SK-N-SH (cell line): Measurements from ENCODE around the gene PPP1R2B. TPM values are rescaled to one million over a fixed set of nuclear protein-coding genes. Genes with fewer than 3 reads are reported as not detected.
"Not testable (repeated sequence)": the region's sequence is repeated elsewhere in the genome, so short reads cannot be mapped to it uniquely, and the experiment has no call there.

Experiments
- CTCF ChIA-PET: fragments of 300-600, 350-600 bp; formaldehyde crosslinking; extraction: SDS; loops from one replicate; lab custom pipeline; 2021; lab: Yijun Ruan, JAX
- POLR2A ChIA-PET: fragments of 350-600 bp; sonication (Branson Sonifier 250); formaldehyde crosslinking; extraction: SDS; loops from one replicate; lab custom pipeline; 2020; ENCODE audit warnings: antibody characterized with exemption, inconsistent platforms; lab: Yijun Ruan, JAX
- DNase-seq: peaks from one replicate; pipeline ENCODE4 v3.0.0; 2012
- H2AFZ ChIP-seq: fragments of 200-600 bp; sonication (generic); 2 replicates; pipeline ENCODE4 v1.8.1; 2016; ENCODE audit warnings: antibody characterized with exemption, mild to moderate bottlenecking, low read depth
- H3F3A ChIP-seq: fragments of 200-600 bp; sonication (generic); replicated peaks from 2 replicates; pipeline ENCODE3; 2016; ENCODE audit warnings: antibody characterized with exemption, mild to moderate bottlenecking; ENCODE audit not compliant: insufficient read depth
- H3K27ac ChIP-seq, 2 experiments: fragments of 200-500 bp in 1 of 2; fragments of 200-600 bp in 1 of 2; sonication (Bioruptor generic) in 1 of 2; sonication (generic), shearing (Covaris generic) in 1 of 2; 2 replicates each; pipeline versions ENCODE4 v1.5.1 to v1.6.1; 2014 to 2016; ENCODE audit warnings: low read depth in 2 of 2, inconsistent platforms in 1 of 2, low read length in 1 of 2, mild to moderate bottlenecking in 1 of 2, mixed read lengths in 1 of 2
- H3K27me3 ChIP-seq: fragments of 200-600 bp; sonication (generic), shearing (Covaris generic); 2 replicates; pipeline ENCODE4 v1.6.1; 2016; ENCODE audit warnings: mixed run types; ENCODE audit not compliant: insufficient read depth
- H3K36me3 ChIP-seq, 2 experiments: fragments of 200-500 bp in 1 of 2; fragments of 200-600 bp in 1 of 2; sonication (Bioruptor generic) in 1 of 2; sonication (generic) in 1 of 2; replicated peaks in 1 of 2; 2 replicates each; pipeline versions ENCODE3 to v1.5.1; 2014 to 2016; ENCODE audit warnings: low read length in 1 of 2, mild to moderate bottlenecking in 1 of 2; ENCODE audit not compliant: insufficient read depth in 2 of 2, control insufficient read depth in 1 of 2
- H3K4me1 ChIP-seq, 2 experiments: fragments of 200-500 bp in 1 of 2; fragments of 200-600 bp in 1 of 2; sonication (Bioruptor generic) in 1 of 2; sonication (generic), shearing (Covaris generic) in 1 of 2; 2 replicates each; pipeline versions ENCODE4 v1.5.1 to v1.6.1; 2014 to 2016; ENCODE audit warnings: low read depth in 1 of 2, low read length in 1 of 2, mixed run types in 1 of 2; ENCODE audit not compliant: insufficient read depth in 2 of 2, control insufficient read depth in 1 of 2
- H3K4me2 ChIP-seq: fragments of 200-600 bp; sonication (generic), shearing (Covaris generic); 2 replicates; pipeline ENCODE4 v1.6.1; 2017; ENCODE audit warnings: mixed run types
- H3K4me3 ChIP-seq, 2 experiments: fragments of 200-500 bp in 1 of 2; fragments of 200-600 bp in 1 of 2; sonication (Bioruptor generic) in 1 of 2; sonication (generic), shearing (Covaris generic) in 1 of 2; 2 replicates each; pipeline versions ENCODE4 v1.5.1 to v1.8.1; 2014 to 2016; ENCODE audit warnings: low read depth in 2 of 2, inconsistent platforms in 1 of 2, low read length in 1 of 2, mild to moderate bottlenecking in 1 of 2, mixed read lengths in 1 of 2, moderate library complexity in 1 of 2
- H3K79me2 ChIP-seq: fragments of 200-600 bp; sonication (generic); 2 replicates; pipeline ENCODE4 v1.8.1; 2017; ENCODE audit warnings: mild to moderate bottlenecking; ENCODE audit not compliant: insufficient read depth
- H3K9ac ChIP-seq: fragments of 200-600 bp; sonication (generic); 2 replicates; pipeline ENCODE4 v1.6.1; 2017; ENCODE audit warnings: mixed run types
- H3K9me2 ChIP-seq: fragments of 200-600 bp; sonication (generic); 2 replicates; pipeline ENCODE4 v1.6.1; 2017; ENCODE audit warnings: mixed run types
- H3K9me3 ChIP-seq: fragments of 200-600 bp; sonication (generic); 2 replicates; pipeline ENCODE4 v1.6.1; 2017; ENCODE audit warnings: mixed run types, mild to moderate bottlenecking, moderate library complexity
- H4K20me1 ChIP-seq: fragments of 200-600 bp; sonication (generic); 2 replicates; pipeline ENCODE4 v1.6.1; 2017; ENCODE audit warnings: mild to moderate bottlenecking, mixed run types; ENCODE audit not compliant: insufficient read depth
- ELF1 ChIP-seq: IDR thresholded peaks from 2 replicates; pipeline ENCODE4 v1.4.0; 2012
- EZH2phosphoT487 ChIP-seq: fragments of 200-600 bp; sonication (generic); IDR thresholded peaks from 2 replicates; pipeline ENCODE4 v1.6.1; 2017; ENCODE audit warnings: low read depth, mixed run types, mild to moderate bottlenecking, antibody characterized with exemption, moderate library complexity, borderline replicate concordance
- FOSL2 ChIP-seq: IDR thresholded peaks from 2 replicates; pipeline ENCODE4 v1.4.0; 2012; ENCODE audit warnings: low read depth, mild to moderate bottlenecking, moderate library complexity, borderline replicate concordance
- FOXM1 ChIP-seq: IDR thresholded peaks from 2 replicates; pipeline ENCODE4 v1.4.0; 2012; ENCODE audit warnings: low read depth, mild to moderate bottlenecking
- GABPA ChIP-seq: IDR thresholded peaks from 2 replicates; pipeline ENCODE4 v1.4.0; 2012; ENCODE audit warnings: low read depth, mild to moderate bottlenecking
- GATA2 ChIP-seq: sonication (generic); formaldehyde crosslinking; IDR thresholded peaks from 2 replicates; pipeline ENCODE4 v1.5.0; 2020; ENCODE audit warnings: mild to moderate bottlenecking, missing genetic modification reagents
- JUND ChIP-seq: IDR thresholded peaks from 2 replicates; pipeline ENCODE4 v1.4.0; 2012
- MEF2A ChIP-seq: IDR thresholded peaks from 2 replicates; pipeline ENCODE4 v1.4.0; 2012; ENCODE audit warnings: low read depth, borderline replicate concordance
- POLR2AphosphoS5 ChIP-seq: IDR thresholded peaks from 2 replicates; pipeline ENCODE4 v1.6.1; 2012; ENCODE audit warnings: low read depth, low read length
- RCOR1 ChIP-seq: fragments of 150-350 bp; IDR thresholded peaks from 2 replicates; pipeline ENCODE4 v1.6.1; 2017; ENCODE audit warnings: antibody characterized with exemption, low read length
- RFX5 ChIP-seq: IDR thresholded peaks from 2 replicates; pipeline ENCODE4 v1.6.1; 2012; ENCODE audit warnings: mild to moderate bottlenecking, improper control_type of control experiment, low read length
- SIN3A ChIP-seq: IDR thresholded peaks from 2 replicates; pipeline ENCODE4 v1.6.1; 2012; ENCODE audit warnings: low read depth, mild to moderate bottlenecking, low read length, moderate library complexity, borderline replicate concordance
- SMC3 ChIP-seq: IDR thresholded peaks from 2 replicates; pipeline ENCODE4 v1.6.1; 2012; ENCODE audit warnings: low read depth, low read length, improper control_type of control experiment
- TEAD4 ChIP-seq: IDR thresholded peaks from 2 replicates; pipeline ENCODE4 v1.4.0; 2012; ENCODE audit warnings: mild to moderate bottlenecking, borderline replicate concordance; ENCODE audit not compliant: insufficient read depth
- WGBS: methylation state at CpG from one replicate; pipeline ENCODE4 v1.1.6; 2017; ENCODE audit warnings: low lambda C conversion rate; 5-methylcytosine and 5-hydroxymethylcytosine counted together
- polyA plus RNA-seq, 3 experiments: library from polyadenylated mRNA; depleted of rRNA; stranded (reverse); fragments of >200 nt; gene quantifications; 2 replicates each; pipeline ENCODE4 v1.2.3, GENCODE V29; 2012
- TF ChIP-seq, protein P1 (sequence below): fragments of 200-600 bp; sonication (generic); IDR thresholded peaks from 2 replicates; pipeline ENCODE4 v1.6.1; 2017; ENCODE audit warnings: antibody characterized with exemption, mild to moderate bottlenecking, moderate library complexity
- TF ChIP-seq, protein P2 (sequence below): IDR thresholded peaks from 2 replicates; pipeline ENCODE4 v1.4.0; 2012; ENCODE audit warnings: low read depth
- TF ChIP-seq, protein P3 (sequence below): fragments of 150-350 bp; IDR thresholded peaks from 2 replicates; pipeline ENCODE4 v1.6.1; 2016; ENCODE audit warnings: mild to moderate bottlenecking, low read depth, low read length

The PPP1R2B gene
- polyA plus RNA-seq, 1 of the 3 experiments (the other 2 are of a cell fraction): not detected

DNA sequence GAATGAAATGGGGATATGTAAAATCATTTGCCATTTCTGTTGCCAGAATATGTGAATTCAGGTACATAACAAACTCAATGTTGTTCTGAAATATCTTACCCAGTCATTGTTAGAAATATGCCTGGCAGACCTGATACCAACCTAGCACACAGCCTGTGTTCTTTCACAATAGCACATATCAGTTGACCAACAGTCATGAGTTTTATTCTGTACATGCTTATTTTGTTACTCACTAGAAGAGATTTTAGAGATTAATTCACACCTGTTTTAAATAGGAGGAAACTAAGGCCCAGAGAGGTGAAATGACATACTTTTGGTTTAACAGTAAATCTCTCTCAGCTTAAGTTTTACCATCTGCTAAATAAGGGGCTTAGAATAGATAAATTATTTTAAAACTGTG is 8.4 kb upstream of the PPP1R2B start:
- TF ChIP-seq JUND (no peak), TEAD4 (no peak), SMC3 (no peak), RCOR1 (no peak), GATA2 (no peak), GABPA (no peak), ELF1 (no peak), POLR2AphosphoS5 (no peak), EZH2phosphoT487 (no peak), FOSL2 (no peak), FOXM1 (no peak), MEF2A (no peak)
- TF ChIP-seq, protein P1, sequence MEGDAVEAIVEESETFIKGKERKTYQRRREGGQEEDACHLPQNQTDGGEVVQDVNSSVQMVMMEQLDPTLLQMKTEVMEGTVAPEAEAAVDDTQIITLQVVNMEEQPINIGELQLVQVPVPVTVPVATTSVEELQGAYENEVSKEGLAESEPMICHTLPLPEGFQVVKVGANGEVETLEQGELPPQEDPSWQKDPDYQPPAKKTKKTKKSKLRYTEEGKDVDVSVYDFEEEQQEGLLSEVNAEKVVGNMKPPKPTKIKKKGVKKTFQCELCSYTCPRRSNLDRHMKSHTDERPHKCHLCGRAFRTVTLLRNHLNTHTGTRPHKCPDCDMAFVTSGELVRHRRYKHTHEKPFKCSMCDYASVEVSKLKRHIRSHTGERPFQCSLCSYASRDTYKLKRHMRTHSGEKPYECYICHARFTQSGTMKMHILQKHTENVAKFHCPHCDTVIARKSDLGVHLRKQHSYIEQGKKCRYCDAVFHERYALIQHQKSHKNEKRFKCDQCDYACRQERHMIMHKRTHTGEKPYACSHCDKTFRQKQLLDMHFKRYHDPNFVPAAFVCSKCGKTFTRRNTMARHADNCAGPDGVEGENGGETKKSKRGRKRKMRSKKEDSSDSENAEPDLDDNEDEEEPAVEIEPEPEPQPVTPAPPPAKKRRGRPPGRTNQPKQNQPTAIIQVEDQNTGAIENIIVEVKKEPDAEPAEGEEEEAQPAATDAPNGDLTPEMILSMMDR: no peak
- TF ChIP-seq, protein P2, sequence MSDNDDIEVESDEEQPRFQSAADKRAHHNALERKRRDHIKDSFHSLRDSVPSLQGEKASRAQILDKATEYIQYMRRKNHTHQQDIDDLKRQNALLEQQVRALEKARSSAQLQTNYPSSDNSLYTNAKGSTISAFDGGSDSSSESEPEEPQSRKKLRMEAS: no peak
- CTCF ChIA-PET: no interaction called here
- no peak overlapping the region for H3K9ac ChIP-seq
- no peaks in the 10 kb centered on the region for H3F3A ChIP-seq
- H3K4me1 ChIP-seq: no peaks in the 10 kb centered on the region
- POLR2A ChIA-PET: no interaction called here
- DNase-seq: no peak
- no peaks in the 10 kb centered on the region for H3K9me3 ChIP-seq
- no peak overlapping the region for H3K27ac ChIP-seq
- no peak overlapping the region for H2AFZ ChIP-seq
- no peaks in the 10 kb centered on the region for H3K9me2 ChIP-seq
- H3K79me2 ChIP-seq: no peaks in the 10 kb centered on the region
- no peak overlapping the region for H3K4me2 ChIP-seq
- no peaks in the 10 kb centered on the region for H3K27me3 ChIP-seq
- H3K4me3 ChIP-seq: no peak overlapping the region
- H4K20me1 ChIP-seq: no peaks in the 10 kb centered on the region
- no peaks in the 10 kb centered on the region for H3K36me3 ChIP-seq

DNA sequence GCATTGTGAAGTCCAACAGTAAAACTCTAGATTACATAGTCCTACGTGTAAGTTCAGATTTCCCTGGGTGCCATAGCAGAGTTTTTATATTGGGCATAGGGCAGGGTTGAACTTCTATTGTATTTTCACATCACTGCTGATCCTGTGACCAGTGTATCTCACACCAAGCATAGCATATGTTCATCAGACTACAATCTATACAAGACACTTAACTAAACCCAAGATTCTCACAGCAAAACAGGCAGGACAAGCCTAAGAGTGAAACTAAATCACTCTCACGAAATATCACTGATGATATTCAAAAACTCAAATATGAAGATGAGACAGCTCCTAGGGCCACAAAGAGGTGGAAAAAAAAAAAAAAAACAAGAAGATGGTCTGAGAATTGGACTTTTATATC is 3.2 kb upstream of the PPP1R2B start:
- H3K27ac ChIP-seq: no peak overlapping the region
- H3K4me2 ChIP-seq: no peak overlapping the region
- no peaks in the 10 kb centered on the region for H3K9me2 ChIP-seq
- no peak overlapping the region for H2AFZ ChIP-seq
- DNase-seq: no peak
- no peaks in the 10 kb centered on the region for H3K79me2 ChIP-seq
- H4K20me1 ChIP-seq: no peaks in the 10 kb centered on the region
- H3K9me3 ChIP-seq: no peaks in the 10 kb centered on the region
- H3K4me1 ChIP-seq: no peaks in the 10 kb centered on the region
- H3K36me3 ChIP-seq: no peaks in the 10 kb centered on the region
- H3F3A ChIP-seq: no peaks in the 10 kb centered on the region
- no peak overlapping the region for H3K4me3 ChIP-seq
- H3K27me3 ChIP-seq: no peaks in the 10 kb centered on the region
- 11% methylated on average over 2 of the region's 2 CpGs for WGBS
- TF ChIP-seq RFX5: no peak
- TF ChIP-seq, protein P3, sequence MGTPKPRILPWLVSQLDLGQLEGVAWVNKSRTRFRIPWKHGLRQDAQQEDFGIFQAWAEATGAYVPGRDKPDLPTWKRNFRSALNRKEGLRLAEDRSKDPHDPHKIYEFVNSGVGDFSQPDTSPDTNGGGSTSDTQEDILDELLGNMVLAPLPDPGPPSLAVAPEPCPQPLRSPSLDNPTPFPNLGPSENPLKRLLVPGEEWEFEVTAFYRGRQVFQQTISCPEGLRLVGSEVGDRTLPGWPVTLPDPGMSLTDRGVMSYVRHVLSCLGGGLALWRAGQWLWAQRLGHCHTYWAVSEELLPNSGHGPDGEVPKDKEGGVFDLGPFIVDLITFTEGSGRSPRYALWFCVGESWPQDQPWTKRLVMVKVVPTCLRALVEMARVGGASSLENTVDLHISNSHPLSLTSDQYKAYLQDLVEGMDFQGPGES: no peak
- no peak for TF ChIP-seq FOXM1
- TF ChIP-seq SIN3A: no peak
- ChIA-PET POLR2A (no interaction called here), CTCF (no interaction called here)
- no peak overlapping the region for H3K9ac ChIP-seq

DNA sequence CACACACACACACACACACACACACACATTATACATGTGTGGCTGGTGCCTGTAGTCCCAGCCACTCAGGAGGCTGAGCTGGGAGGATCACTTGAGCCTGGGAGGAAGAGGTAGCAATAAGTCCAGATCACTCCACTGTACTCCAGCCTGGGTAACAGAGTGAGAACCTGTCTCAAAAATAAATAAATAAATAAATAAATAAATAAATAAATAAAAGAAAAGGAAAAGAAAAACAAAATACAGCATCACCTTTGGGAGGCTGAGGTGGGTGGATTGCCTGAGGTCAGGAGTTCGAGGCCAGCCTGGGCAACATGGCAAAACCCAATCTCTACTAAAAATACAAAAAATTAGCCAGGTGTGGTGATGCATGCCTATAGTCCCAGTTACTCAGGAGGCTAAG is 1.6 kb upstream of the PPP1R2B start:
- H3K4me2 ChIP-seq, H3K36me3 ChIP-seq, H3K9me2 ChIP-seq, H3K4me3 ChIP-seq, CTCF ChIA-PET, H3K4me1 ChIP-seq, DNase-seq, H3K9ac ChIP-seq, H3K79me2 ChIP-seq, H3F3A ChIP-seq, H4K20me1 ChIP-seq, H2AFZ ChIP-seq, H3K9me3 ChIP-seq, H3K27me3 ChIP-seq, POLR2A ChIA-PET, H3K27ac ChIP-seq: not testable (repeated sequence)
- 20% methylated on average over 1 of the region's 1 CpG for WGBS
